NCI-H82 treated with DMSO at 0.1 percent for 48 hours (cell line): ENCODE measurements around the gene AKAP1.

Experiments
- DNase-seq: peaks from one replicate; lab custom pipeline; 2025; ENCODE audit not compliant: unreplicated experiment; lab: John Stamatoyannopoulos, UW

AKAP1 gene, protein sequence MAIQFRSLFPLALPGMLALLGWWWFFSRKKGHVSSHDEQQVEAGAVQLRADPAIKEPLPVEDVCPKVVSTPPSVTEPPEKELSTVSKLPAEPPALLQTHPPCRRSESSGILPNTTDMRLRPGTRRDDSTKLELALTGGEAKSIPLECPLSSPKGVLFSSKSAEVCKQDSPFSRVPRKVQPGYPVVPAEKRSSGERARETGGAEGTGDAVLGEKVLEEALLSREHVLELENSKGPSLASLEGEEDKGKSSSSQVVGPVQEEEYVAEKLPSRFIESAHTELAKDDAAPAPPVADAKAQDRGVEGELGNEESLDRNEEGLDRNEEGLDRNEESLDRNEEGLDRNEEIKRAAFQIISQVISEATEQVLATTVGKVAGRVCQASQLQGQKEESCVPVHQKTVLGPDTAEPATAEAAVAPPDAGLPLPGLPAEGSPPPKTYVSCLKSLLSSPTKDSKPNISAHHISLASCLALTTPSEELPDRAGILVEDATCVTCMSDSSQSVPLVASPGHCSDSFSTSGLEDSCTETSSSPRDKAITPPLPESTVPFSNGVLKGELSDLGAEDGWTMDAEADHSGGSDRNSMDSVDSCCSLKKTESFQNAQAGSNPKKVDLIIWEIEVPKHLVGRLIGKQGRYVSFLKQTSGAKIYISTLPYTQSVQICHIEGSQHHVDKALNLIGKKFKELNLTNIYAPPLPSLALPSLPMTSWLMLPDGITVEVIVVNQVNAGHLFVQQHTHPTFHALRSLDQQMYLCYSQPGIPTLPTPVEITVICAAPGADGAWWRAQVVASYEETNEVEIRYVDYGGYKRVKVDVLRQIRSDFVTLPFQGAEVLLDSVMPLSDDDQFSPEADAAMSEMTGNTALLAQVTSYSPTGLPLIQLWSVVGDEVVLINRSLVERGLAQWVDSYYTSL

DNA sequence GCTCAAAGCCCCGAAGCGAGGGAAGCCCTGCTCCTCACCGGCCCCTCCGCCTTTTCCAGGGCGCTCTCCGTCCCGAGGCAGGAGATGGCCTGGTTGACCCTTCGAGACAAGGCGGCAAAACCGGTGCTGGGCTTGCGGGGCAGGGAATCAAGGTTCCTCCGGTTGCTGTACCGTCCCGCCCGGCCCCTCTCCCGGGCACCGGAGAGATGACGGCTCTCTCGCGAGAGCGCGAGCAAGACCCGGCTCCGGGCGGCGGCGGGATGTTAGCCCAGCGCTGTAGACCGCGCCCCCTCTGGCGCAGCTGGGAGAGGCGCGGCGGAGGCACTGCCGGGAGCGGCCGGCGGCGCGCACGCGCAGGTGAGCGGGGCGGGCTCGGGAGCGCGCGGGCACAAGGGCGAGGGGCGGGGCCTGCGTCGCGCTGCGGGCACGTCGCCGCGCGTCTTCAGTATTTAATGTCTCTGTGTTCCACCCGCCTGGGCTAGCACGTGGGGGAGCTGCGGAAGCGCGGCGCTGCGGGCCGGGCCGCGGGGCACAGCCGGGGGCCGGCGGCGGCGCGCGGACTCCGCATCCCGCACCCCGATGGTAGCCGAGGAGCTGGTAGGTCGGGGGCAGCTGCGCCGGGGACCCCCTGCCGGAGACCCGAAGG is at the start of gene AKAP1:
AKAP1 (plus strand) TSS at position 445 of the 646 bp plus-strand sequence. CDS start 20,219 bp downstream, outside the sequence.
- peak; percentile 71 for DNase-seq

DNA sequence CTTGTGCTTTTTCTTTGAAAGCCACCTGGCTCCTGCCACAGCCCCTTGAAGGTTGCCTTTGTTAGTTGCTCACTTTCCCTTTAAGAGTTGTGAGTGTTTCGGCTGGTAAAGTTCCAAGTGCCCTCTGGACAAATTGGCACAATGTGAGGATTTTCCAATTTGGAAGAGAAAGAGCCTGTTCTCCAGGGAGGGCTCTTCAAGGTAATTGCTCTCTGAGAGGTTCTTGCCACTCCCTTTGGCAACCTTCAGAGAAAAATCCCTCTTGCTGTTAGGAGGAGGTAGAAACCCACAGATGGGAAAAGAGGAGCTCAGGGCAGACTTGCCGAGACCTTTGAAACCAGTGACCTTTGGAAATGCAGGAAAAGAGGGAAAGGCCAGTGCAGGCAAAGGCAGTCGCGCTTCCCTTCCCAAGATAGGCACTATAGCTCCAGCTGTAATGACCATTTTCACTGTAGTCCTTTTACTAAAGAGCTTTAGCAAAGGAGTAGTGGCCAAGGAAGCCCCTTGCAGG is 49.0 kb upstream of the AKAP1 start:
- DNase-seq, result no peak

DNA sequence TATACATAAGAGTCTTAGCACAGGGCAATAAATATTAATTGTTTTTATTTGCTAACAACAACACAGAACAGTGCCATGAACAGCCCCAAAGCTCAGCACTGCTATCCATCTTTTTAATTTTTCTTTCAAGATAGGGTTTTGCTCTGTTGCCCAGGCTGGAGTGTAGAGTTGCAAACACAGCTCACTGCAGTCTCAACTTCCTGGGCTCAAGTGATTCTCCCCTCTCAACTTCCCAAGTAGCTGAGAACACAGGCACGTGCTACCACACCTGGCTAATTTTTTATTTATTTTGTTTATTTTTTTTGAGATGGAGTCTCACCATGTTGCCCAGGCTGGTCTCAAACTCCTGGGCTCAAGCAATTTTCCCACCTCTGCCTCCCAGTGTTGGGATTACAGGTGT is 47.6 kb upstream of the AKAP1 start:
- DNase-seq, result no peak

DNA sequence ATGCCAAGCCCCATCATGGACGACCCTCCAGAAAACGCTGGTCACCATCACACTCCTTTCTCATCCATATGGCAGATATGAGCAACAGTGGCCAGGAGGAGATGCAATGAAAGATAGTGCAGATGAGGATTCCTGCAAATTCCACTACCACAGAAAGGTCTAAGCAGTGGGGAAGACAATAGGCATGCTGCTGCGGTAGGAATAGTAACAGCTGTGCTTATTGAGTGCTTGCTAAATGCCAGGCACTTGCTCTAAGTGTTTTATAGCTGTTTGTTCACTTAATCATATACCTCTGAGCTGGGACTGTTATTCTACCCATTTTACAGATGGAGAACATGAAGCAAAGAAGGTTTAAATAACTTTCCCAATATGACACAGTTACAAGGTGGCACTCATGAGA is 46.6 kb upstream of the AKAP1 start:
- no peak for DNase-seq

DNA sequence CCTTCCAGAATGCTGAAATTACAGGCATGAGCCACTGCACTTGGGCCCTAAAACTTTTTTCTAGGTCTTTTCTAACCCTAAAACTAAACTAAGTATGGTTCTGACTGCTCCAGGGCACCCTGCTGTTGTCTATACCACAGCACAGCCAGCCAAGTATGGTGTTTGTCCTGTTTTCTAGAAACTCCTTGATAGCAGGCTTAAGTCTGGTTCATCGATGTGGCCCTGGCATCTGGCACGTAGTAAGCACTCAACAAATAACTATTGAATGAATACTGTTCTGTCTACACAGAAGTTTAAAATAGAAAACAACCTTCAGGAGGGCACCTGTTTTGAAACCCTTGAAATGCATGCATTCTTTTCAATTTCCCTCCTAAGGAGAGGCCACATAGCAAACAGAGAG is 44.5 kb upstream of the AKAP1 start:
- DNase-seq, result no peak

DNA sequence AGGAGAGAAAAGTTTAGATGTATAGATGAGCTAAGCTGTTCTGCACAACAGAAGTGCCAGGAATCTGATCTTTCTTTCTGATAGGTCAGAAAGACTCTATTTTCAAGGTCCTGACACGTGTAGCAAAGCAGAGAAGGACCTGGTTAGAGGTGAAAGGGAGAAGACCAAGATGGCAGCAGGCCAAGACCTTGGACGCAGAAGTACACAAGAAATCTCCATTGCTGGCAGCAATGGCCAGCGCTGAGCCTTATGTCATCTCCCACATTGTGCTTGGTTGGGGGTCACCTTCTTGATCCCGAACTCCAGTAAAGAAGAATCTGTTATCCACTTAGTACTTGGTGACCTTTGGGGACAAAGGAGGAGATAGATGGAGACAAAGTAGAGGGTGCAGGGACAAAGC is 41.8 kb upstream of the AKAP1 start:
- DNase-seq, result no peak

DNA sequence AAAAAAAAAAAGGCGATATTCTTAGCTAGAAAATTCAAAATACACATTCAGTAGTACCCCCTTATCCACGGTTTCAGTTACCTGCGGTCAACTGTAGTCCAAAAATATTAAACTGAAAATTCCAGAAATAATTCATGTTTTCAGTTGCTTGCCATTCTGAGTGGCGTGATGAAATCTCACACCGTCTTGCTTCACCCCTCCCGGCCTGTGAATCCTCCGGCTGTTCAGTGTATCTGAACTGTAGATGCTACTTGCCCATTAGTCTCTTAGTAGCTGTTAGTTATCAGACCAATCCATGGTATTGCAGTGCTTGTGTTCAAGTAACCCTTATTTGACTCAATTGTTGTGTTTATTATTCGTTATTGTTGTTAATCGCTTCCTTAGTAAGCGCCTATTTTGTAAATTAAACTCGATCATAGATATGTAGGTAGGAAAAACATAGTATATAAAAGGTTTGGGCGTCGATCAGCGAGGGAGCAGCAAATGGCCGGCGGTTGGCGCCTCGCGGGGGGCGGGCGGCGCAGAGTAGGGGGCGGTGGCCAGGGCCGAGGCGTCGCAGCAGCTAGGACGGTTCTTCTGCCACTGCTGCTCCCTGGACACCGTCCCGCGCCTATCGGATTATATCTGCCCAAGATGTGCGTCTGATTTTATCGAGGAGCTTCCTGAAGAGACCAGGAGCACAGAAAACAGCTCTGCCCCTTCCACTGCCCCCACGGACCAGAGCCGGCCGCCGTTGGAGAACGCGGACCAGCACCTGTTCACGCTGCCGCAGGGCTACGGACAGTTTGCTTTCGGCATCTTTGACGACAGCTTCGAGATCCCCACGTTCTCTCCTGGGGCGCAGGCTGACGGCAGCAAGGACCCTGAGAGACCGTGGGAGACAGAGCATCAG is 39.8 kb upstream of the AKAP1 start:
- DNase-seq, result no peak

DNA sequence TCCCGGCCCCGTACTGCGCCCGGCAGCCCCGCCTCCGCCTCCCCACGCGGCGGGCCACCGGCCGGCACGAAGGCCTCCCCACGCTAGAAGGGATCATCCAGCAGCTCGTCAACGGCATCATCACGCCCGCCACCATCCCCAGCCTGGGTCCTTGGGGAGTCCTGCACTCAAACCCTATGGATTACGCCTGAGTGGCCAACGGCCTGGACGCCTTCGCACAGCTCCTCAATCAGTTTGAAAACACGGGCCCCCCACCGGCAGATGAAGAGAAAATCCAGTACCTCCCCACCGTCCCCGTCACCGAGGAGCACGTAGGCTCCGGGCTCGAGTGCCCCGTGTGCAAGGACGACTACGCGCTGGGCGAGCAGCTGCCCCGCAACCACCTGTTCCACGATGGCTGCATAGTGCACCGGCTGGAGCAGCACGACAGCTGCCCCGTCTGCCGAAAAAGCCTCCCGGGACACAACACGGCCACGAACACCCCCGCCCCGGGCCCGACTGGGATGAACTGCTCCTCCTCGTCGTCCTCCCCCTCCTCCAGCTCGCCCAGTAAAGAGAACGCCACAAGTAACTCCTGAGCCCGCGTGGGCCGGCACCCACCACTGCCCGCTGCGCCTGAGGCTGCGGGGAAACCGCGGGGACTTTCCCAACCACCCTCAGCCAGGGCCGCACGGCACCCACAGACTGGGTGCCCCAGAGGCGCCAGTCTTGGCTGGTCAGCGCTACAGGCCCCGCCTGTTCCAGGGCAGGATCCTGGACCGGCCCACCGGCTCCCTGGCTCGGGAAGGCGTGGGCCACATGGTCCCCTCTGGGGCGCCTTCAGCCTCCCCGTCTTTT is 39.0 kb upstream of the AKAP1 start:
- DNase-seq, result no peak

DNA sequence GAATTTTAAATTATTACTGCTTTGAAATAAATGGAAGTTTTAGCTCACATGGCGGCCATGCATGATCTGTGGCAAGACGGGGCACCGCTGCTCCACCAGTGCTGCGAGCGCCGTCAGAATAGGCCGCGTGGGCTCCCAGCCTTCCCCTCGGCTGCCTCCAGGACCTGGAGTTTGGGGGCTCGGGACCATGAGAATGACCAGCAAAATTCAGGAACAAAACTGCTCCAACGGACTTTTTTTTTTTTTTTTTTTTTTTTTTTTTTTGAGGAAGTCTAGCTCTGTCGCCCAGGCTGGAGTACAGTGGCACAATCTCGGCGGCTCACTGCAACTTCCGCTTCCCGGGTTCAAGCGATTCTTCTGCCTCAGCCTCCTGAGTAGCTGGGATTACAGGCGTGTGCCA is 38.3 kb upstream of the AKAP1 start:
- DNase-seq, result no peak

DNA sequence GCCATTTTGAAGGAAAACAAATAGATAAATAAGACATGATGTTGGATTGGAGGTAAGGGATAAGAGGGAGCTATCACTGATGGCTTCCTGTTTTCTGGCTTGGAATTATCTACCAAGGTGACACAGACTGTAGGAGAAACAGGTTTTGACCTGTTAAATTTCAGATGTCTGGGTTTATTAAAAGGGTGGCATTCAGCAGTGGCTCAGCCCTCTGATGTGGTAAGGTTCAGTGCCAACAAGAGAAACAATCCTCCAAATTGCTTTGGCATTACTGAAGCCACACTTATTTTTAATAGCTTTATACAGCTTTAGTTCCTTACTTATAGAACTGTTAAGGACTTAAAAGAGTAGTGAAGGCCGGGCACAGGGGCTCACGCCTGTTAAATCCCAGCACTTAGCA is 37.0 kb upstream of the AKAP1 start:
- no peak for DNase-seq

DNA sequence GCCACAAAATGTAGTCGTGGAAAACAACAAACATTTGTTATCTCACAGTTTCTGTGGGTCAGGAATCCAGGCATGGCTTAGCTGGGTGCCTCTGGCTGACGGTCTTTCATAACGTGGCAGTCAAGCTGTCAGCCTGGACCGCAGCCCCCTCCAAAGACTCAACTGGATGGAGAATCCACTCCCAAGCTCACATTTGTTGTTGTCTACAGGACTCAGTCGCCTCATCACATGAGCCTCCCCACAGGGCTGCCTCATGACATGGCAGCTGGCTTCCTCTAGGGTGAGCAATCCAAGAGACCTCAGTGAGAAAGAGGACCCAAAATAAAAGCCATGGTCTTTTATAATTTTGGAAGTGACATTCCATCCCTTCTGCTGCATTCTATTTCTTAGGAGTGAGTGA is 34.7 kb upstream of the AKAP1 start:
- DNase-seq, result no peak

DNA sequence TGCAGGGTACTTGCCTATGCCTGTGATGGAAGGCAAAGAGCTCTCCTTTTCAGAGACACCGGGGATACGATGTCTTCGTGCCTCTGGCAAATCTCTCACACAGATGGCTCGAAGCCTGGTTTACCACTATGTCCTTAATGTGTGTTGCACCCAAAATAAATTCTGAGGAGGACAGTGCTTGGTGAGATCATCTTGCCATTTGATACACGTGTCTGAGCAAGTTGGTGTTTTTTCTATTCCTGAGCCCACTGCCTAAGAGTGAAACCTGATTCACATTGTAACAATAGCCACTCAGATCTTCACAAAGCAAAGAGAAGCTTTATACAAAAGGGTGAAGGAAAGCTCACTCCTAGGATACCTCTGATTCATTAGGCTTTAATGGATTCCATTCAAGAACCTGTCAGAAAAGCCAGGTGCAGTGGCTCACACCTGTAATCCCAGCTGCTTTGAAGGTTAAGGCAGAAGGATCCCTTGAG is 33.1 kb upstream of the AKAP1 start:
- no peak for DNase-seq

DNA sequence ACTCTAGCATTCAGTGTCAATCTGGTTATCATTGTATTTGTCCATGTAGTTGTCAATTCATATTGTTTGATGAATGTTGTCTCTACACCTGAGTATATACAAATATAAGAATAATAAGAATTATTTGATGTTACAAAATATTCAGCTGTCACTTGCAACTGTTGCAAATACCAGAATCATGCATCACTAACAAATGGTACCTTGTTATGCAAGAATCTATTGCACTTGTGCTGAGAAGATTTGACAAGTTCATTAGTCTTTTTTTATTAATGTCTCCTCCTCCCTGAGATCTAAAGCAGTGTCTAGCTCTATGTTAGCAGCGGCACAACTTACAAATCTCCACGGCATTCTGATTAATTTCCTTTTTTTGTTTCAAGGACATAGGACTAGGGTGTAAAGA is 22.2 kb upstream of the AKAP1 start:
- DNase-seq, result no peak

DNA sequence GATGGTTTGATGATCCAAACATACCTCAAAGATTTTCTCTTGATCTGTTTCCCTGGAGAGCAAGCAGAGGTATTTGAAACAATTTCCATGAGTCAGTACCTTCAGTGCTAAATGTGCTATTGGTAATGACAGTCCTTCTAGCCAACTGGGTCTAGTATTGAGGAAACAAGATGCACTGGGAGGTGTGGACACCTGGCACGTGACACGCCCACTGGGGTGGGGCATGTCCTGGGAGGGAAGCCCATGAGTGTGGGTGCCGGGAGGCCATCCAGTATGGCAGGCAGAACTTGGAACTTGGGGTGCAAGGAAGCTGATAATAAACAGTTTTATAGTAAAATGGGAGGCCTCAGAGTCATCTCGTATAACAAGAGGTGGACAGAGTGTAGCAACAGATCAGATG is 17.9 kb upstream of the AKAP1 start:
- DNase-seq, result no peak

DNA sequence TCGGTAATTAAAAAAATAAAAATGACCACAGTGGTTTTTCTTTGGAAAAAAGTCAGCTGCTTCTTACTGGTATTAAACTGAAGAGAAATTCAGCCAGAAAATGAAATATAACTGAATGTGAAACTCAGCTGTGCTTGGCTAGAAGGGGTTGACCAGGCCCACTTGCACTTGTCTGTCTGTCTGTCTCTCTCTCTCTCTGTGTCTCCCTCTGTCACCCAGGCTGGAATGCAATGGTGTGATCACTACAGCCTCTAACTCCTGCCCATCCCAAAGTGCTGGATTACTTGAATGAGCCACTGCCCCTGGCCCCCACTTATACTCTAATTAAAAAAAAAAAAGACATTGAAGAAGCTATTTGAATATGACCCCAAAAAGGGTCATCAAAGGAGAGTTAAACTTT is 17.3 kb upstream of the AKAP1 start:
- DNase-seq, result no peak

DNA sequence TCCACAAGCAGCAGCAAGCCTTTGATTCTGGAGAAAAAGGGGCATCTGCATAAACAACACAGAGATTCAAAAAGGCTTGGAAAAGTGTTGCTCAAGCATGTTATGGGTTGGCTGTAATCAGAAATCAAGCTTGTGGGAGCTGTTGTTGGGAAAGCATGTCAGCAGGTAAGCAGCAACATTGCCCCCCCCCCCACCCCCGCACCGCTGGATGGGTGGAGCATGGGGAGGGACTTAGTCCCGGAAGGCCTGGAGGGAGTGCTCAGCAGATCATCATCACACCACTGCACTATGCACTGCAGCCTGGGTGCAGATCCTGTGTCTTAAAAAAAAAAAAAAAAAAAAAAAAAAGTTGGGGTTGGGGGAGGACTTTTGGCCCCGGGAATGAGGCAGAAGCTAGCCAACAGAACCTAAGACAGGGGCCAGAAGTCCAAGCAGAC is 16.8 kb upstream of the AKAP1 start:
- DNase-seq, result no peak

DNA sequence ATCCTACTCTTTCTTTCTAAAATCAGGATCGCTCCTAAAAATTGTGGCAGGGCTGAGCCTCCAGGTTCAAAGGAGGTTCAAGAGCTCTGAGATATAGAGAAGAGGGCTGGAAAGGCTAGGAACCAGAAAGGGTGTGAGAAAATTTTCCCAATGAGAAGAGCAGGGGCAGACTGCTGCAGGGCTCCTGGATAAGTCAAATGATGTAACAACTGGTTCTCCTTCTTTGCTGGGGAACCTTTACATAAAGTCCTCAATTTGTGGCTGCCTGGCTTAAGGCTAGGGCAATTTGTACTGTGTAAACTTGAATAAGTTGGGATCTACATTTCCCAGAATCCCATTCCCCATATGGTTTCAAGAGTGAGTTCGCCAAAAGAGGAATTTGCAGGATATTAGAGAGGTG is 16.3 kb upstream of the AKAP1 start:
- no peak for DNase-seq

DNA sequence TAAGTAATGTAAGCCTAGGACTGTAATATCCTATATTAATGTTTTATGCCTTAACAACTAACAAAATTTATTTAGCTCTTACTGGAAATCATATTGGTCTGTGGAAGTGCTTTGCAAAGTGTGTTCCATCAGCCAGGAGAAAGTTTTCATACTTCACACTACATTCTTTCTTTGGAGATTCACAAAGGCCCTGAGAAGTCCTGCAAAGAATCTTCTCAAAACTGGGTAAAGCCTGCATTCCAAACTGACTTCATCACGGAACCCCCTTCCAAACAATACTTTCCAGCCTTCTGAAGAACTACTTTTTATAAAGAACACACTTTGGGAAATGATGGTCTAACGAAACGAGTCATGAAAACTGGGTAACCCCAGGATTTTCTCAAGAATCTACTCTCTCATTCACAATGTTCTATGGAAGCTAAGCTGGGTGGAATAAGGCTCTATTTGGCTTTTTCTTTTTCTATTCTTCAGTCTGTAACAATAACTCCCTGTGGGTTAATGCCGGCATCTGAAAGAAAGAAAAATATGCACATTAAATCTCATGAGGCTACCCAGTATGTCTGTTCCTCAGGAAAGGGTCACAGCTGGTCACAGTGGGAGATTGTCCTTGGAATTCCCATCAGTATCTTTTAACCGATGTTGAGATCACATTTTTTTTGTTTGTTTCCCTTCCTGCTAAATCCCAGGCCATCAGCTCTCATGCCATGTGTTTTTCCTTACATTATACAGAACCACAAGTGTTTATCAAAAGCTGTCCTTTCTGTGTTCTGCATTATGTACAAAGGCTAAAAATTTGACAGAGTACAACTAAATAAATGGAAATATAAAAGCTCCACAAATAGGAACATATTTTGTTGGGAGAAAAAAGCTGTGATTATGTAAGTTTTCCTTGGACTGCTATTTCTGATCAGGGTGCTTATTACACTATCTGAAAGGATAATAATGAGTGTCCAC is 12.8 kb upstream of the AKAP1 start:
- no peak for DNase-seq
